Measurements from ENCODE around the gene GLT1D1.

Gene GLT1D1

DNA sequence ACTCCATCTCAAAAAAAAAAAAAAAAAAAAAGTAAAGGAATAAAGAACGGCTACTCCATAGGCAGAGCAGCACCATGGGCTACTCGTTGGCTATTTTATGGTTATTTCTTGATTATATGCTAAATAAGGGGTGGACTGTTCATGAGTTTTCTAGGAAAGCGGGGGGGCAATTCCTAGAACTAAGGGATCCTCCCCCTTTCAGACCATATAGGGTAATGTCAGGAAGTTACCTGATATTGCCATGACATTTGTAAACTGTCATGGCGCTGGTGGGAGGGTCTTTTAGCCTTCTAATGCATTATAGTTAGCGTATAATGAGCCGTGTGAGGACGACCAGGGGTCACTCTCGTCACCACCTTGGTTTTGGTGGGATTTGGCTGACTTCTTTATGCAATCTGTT, 142.3 kb downstream of the GLT1D1 start:
- TF ChIP-seq, protein P1, sequence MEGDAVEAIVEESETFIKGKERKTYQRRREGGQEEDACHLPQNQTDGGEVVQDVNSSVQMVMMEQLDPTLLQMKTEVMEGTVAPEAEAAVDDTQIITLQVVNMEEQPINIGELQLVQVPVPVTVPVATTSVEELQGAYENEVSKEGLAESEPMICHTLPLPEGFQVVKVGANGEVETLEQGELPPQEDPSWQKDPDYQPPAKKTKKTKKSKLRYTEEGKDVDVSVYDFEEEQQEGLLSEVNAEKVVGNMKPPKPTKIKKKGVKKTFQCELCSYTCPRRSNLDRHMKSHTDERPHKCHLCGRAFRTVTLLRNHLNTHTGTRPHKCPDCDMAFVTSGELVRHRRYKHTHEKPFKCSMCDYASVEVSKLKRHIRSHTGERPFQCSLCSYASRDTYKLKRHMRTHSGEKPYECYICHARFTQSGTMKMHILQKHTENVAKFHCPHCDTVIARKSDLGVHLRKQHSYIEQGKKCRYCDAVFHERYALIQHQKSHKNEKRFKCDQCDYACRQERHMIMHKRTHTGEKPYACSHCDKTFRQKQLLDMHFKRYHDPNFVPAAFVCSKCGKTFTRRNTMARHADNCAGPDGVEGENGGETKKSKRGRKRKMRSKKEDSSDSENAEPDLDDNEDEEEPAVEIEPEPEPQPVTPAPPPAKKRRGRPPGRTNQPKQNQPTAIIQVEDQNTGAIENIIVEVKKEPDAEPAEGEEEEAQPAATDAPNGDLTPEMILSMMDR (IDR thresholded peaks at IDR 0.05; ENCODE audit: low read length, missing control alignments), result no peak
- H3K4me3 ChIP-seq (replicated peaks; ENCODE audit: low read depth, low read length), result no peak overlapping the region

DNA sequence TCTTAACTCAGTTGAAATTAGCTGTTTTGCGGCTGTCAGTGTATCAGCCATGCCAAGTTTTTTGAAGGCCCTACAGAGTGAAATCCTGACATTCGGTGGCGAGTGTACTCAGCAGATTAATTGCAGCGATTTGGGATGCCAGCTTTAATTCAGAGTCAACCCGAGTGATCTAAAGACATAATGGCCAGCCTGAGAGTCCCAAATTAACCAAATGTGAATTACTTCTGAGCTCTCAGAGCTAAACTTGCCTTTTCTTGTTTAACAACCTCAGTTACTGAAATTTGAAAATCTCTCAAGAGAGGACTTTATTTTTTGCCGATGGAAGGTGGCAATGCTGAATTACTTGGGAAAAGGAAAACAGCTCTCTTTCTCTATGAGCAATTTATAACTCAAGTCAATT, 148.5 kb downstream of the GLT1D1 start:
- no peak overlapping the region for H3K4me3 ChIP-seq (replicated peaks; ENCODE audit: low read depth, low read length)
- DNase-seq (ENCODE audit: low read depth), result no peak
- TF ChIP-seq, protein P1 (IDR thresholded peaks at IDR 0.05; ENCODE audit: low read length, missing control alignments), result no peak

More for the DNA sequence above, 142.3 kb downstream of the GLT1D1 start:
- DNase-seq (ENCODE audit: low read depth), result no peak

DNA sequence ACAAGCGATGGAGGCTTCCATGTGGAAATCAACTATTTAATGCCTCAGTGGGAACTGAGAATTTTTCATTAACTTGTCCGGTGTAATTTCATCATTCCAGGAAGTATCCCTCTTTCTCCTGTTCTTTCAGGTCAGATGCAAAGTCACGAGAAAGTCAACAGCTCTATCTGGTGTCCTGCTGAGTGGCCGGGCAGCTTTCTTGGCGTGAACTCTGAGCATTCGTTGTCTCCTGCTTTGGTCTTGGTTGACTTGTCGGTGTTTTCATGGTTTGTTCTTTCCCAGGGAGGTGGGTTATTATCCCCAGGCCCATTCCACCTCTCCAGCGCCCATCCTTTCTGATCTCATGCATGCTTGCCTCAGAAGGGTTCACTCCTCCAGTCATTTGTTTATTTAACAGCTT, 149.1 kb downstream of the GLT1D1 start:
- no peak for DNase-seq (ENCODE audit: low read depth)
- H3K4me3 ChIP-seq (replicated peaks; ENCODE audit: low read depth, low read length), result no peak overlapping the region
- TF ChIP-seq, protein P1 (IDR thresholded peaks at IDR 0.05; ENCODE audit: low read length, missing control alignments), result no peak

DNA sequence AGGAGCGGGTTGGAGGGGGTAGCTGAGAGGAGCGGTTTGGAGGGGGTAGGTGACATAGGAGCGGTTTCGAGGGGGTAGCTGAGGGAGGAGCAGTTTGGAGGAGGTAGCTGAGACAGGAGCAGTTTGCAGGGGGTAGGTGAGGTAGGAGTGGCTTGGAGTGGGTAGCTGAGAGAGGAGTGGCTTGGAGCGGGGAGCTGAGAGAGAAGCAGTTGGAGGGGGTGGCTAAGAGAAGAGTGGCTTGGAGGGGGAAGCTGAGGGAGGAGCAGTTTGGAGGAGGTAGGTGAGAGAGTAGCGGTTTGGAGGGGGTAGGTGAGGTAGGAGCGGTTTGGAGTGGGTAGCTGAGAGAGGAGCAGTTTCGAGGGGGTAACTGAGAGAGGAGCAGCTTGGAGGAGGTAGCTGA, 152.1 kb downstream of the GLT1D1 start:
- H3K4me3 ChIP-seq (replicated peaks; ENCODE audit: low read depth, low read length), result no peak overlapping the region
- TF ChIP-seq, protein P1 (IDR thresholded peaks at IDR 0.05; ENCODE audit: low read length, missing control alignments), result no peak
- DNase-seq (ENCODE audit: low read depth), result no peak

DNA sequence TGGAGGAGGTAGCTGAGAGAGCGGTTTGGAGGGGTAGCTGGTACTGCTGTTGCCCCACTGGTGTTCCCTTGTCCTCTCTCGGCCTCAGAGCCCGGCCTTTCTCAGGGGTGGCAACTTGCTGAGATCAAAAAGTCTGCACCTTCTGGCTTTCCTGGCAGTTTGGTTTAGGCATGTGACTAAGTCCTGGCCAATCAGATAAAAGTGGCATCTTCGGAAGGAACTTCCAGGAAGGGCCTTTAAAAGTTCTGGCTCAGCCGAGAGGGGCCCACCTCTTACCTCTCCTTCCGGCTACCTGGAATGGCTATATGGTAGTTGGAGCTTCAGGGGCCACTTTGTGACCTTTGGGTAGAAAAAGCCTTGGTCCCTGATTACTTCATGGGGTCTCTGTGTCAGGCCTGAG, 152.6 kb downstream of the GLT1D1 start:
- TF ChIP-seq, protein P1 (IDR thresholded peaks at IDR 0.05; ENCODE audit: low read length, missing control alignments), result no peak
- DNase-seq (ENCODE audit: low read depth), result no peak
- no peak overlapping the region for H3K4me3 ChIP-seq (replicated peaks; ENCODE audit: low read depth, low read length)

DNA sequence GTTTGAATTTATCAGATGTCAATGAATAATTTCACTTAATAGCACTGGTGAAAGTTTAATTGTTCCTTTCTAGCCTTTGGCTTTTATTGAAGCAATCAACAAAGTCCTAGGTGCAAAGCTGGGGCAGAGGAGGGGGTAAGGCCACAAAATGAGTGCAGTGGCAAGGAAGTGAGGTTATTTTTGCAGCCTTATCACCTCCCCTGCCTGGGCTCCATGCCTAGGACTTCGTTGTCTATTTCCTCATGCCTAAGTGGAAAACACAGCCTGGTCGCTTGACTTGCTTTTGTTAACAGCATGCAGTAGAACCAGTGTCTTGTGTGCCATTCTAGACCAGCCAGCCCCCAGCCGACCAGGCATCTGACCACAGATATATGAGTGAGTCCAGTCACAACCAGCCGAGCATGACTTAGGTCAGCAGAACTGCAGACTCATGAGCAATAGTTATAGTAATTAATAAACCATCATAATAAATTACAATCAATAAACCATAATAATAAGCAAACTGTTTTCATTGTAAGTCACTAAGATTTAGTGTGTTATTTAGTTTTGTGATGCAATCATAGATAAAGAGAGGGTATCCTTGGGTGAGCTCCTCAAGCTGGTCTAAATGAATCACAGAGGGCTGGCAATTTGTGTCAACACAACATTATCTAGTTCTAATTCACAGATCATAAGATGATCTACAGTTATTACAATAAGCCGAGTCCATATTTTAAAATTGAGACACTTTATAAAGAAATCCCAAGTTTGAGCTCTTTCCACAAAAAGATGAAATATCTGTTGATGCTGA, 156.8 kb downstream of the GLT1D1 start:
- DNase-seq (ENCODE audit: low read depth), result no peak
- TF ChIP-seq, protein P1 (IDR thresholded peaks at IDR 0.05; ENCODE audit: low read length, missing control alignments), result no peak

DNA sequence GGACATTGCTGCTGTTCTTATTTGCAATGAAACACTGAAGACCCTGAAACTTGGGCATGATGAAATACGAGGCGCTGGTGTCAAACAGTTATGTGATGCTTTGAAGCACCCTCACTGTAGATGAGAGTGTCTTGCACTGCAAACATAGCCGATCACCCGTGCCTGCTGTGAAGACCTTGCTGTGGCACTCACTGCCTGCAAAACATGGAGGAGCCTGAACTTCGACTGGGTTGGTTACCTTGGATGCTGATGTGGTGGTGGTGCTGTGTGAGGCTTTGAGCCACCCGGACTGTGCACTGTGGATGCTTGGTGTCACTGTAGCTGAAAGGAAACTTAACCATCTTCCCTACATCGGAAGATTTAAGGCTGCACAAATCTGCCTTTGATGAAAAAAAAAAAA, 162.9 kb downstream of the GLT1D1 start:
- H3K4me3 ChIP-seq (replicated peaks; ENCODE audit: low read depth, low read length), result no peak overlapping the region
- no peak for DNase-seq (ENCODE audit: low read depth)
- TF ChIP-seq, protein P1 (IDR thresholded peaks at IDR 0.05; ENCODE audit: low read length, missing control alignments), result no peak

More for the DNA sequence above, 156.8 kb downstream of the GLT1D1 start:
- H3K4me3 ChIP-seq (replicated peaks; ENCODE audit: low read depth, low read length), result no peak overlapping the region
